A549 (cell line): ENCODE data around the gene RHOF. TPM values are rescaled to one million over a fixed set of nuclear protein-coding genes. Genes with fewer than 3 reads are reported as not detected.

Experiments used
- ATAC-seq, 2 experiments: fragments of 200-7000 bp in 1 of 2; fragments of >200 bp in 1 of 2; cut with Nextera tagmentation in 1 of 2; cut with Tn5 transposase in 1 of 2; 3 replicates each; pipeline versions ENCODE4 v1.8.0 to v1.9.1; 2018 to 2020; ENCODE audit warnings: mild to moderate bottlenecking in 1 of 2, moderate library complexity in 1 of 2
- CTCF ChIA-PET: fragments of 300-600 bp; sonication (Branson Sonifier 250); formaldehyde crosslinking; extraction: SDS; loops from one replicate; lab custom pipeline; 2021; ENCODE audit warnings: antibody characterized with exemption, inconsistent platforms; lab: Yijun Ruan, JAX
- POLR2A ChIA-PET: fragments of 350-600 bp; formaldehyde crosslinking; extraction: SDS; loops from one replicate; lab custom pipeline; 2021; ENCODE audit warnings: antibody characterized with exemption, inconsistent platforms; lab: Yijun Ruan, JAX
- DNase-seq, 2 experiments: peaks; one replicate each; pipeline versions ENCODE4 v3.0.0 to v3.0.0-alpha.2; 2011 to 2016; ENCODE audit warnings: low read depth in 1 of 2, low spot score in 1 of 2
- FAIRE-seq: peaks from 2 replicates; lab custom pipeline; 2011; peaks lifted over from hg19 to GRCh38; lab: Jason Lieb, UNC
- H3K27ac ChIP-seq, 2 experiments: fragments of >200 bp; sonication (Bioruptor Twin); formaldehyde crosslinking; 3 replicates each; pipeline ENCODE4 v1.5.1; 2016 to 2017
- H3K4me1 ChIP-seq: fragments of >200 bp; sonication (Bioruptor Twin); formaldehyde crosslinking; 3 replicates; pipeline ENCODE4 v1.6.1; 2016
- H3K4me2 ChIP-seq: fragments of >200 bp; sonication (Bioruptor Twin); formaldehyde crosslinking; 3 replicates; pipeline ENCODE4 v1.6.1; 2016
- H3K4me3 ChIP-seq: fragments of >200 bp; sonication (Bioruptor Twin); formaldehyde crosslinking; 3 replicates; pipeline ENCODE4 v1.5.1; 2016
- H3K9me3 ChIP-seq: fragments of >200 bp; sonication (Bioruptor Twin); formaldehyde crosslinking; 3 replicates; pipeline ENCODE4 v1.6.1; 2016
- ATOH8 ChIP-seq: fragments of 250-450 bp; sonication (Bioruptor Pico); IDR thresholded peaks from 2 replicates; pipeline ENCODE4 v1.5.0; 2020; ENCODE audit warnings: low read depth, mild to moderate bottlenecking, moderate library complexity
- BHLHE40 ChIP-seq: IDR thresholded peaks from 2 replicates; pipeline ENCODE4 v1.6.1; 2012; ENCODE audit warnings: low read depth, low read length, inconsistent platforms
- CBX8 ChIP-seq: fragments of 200-600 bp; sonication (generic); IDR thresholded peaks from 2 replicates; pipeline ENCODE4 v1.6.1; 2016
- CEBPB ChIP-seq, 2 experiments: fragments of >200 bp in 1 of 2; sonication (Bioruptor Twin) in 1 of 2; formaldehyde crosslinking in 1 of 2; IDR thresholded peaks; 2 replicates each; pipeline ENCODE4 v1.6.1; 2012 to 2016
- CHD2 ChIP-seq: fragments of 150-350 bp; IDR thresholded peaks from 2 replicates; pipeline ENCODE4 v1.6.1; 2014; ENCODE audit warnings: low read length; ENCODE audit not compliant: partially characterized antibody
- EHMT2 ChIP-seq: fragments of 200-600 bp; sonication (generic); IDR thresholded peaks from 2 replicates; pipeline ENCODE4 v1.6.1; 2016; ENCODE audit warnings: antibody characterized with exemption, low read depth, mild to moderate bottlenecking, moderate library complexity
- ELK1 ChIP-seq: fragments of 150-350 bp; IDR thresholded peaks from 2 replicates; pipeline ENCODE4 v1.6.1; 2014; ENCODE audit warnings: low read depth, mild to moderate bottlenecking, low read length
- FOSL2 ChIP-seq, 2 experiments: fragments of 450-650 bp in 1 of 2; fragments of >200 bp in 1 of 2; sonication (Bioruptor Twin) in 1 of 2; formaldehyde crosslinking; IDR thresholded peaks; 2 replicates each; pipeline versions ENCODE4 v1.5.0 to v1.6.1; 2016 to 2020; ENCODE audit warnings: mild to moderate bottlenecking in 1 of 2, moderate library complexity in 1 of 2
- GATA3 ChIP-seq: IDR thresholded peaks from 2 replicates; pipeline ENCODE4 v1.6.1; 2012; ENCODE audit warnings: borderline replicate concordance
- HDAC2 ChIP-seq: fragments of 200-600 bp; sonication (generic); IDR thresholded peaks from 2 replicates; pipeline ENCODE4 v1.6.1; 2016
- HMGXB4 ChIP-seq: fragments of 250-450 bp; sonication (Bioruptor Pico); IDR thresholded peaks from 2 replicates; pipeline ENCODE4 v1.5.0; 2021; ENCODE audit warnings: mild to moderate bottlenecking, moderate library complexity, borderline replicate concordance
- HOXA7 ChIP-seq: fragments of 250-450 bp; sonication (Bioruptor Pico); IDR thresholded peaks from 2 replicates; pipeline ENCODE4 v1.5.0; 2020; ENCODE audit warnings: mild to moderate bottlenecking, moderate library complexity
- HOXB5 ChIP-seq: fragments of 250-450 bp; sonication (Bioruptor Pico); IDR thresholded peaks from 2 replicates; pipeline ENCODE4 v1.5.0; 2020; ENCODE audit warnings: mild to moderate bottlenecking, moderate library complexity
- KDM5A ChIP-seq: fragments of 200-600 bp; sonication (generic); IDR thresholded peaks from 2 replicates; pipeline ENCODE4 v1.6.1; 2016; ENCODE audit warnings: antibody characterized with exemption, mild to moderate bottlenecking
- MAFK ChIP-seq: fragments of 450-650 bp; IDR thresholded peaks from 2 replicates; pipeline ENCODE4 v1.6.1; 2014; ENCODE audit not compliant: partially characterized antibody
- MAX ChIP-seq: IDR thresholded peaks from 2 replicates; pipeline ENCODE4 v1.6.1; 2012
- MAZ ChIP-seq: fragments of 150-350 bp; IDR thresholded peaks from 2 replicates; pipeline ENCODE4 v1.6.1; 2014; ENCODE audit warnings: antibody characterized with exemption, low read depth, low read length, borderline replicate concordance
- MYC ChIP-seq: IDR thresholded peaks from 2 replicates; pipeline ENCODE4 v1.6.1; 2012; ENCODE audit warnings: mild to moderate bottlenecking, inconsistent platforms, low read length, improper control_type of control experiment, borderline replicate concordance
- NFE2L2 ChIP-seq: fragments of 150-350 bp; conservative IDR thresholded peaks from 2 replicates; pipeline ENCODE4 v1.6.1; 2014; ENCODE audit warnings: low read length
- NPAS2 ChIP-seq: fragments of 250-450 bp; sonication (Bioruptor Pico); IDR thresholded peaks from 2 replicates; pipeline ENCODE4 v1.8.0; 2022; ENCODE audit warnings: mild to moderate bottlenecking, moderate library complexity, borderline replicate concordance
- PHF8 ChIP-seq: fragments of 200-600 bp; sonication (generic); IDR thresholded peaks from 2 replicates; pipeline ENCODE4 v1.6.1; 2016; ENCODE audit warnings: low read depth, mild to moderate bottlenecking, antibody characterized with exemption, moderate library complexity, borderline replicate concordance
- POLR2A ChIP-seq: IDR thresholded peaks from 2 replicates; pipeline ENCODE4 v1.6.1; 2012; ENCODE audit warnings: mild to moderate bottlenecking, low read length
- POLR2AphosphoS2 ChIP-seq: conservative IDR thresholded peaks from 2 replicates; pipeline ENCODE4 v1.6.1; 2012; ENCODE audit warnings: low read length, improper control_type of control experiment, inconsistent platforms
- RAD21 ChIP-seq, 2 experiments: fragments of >200 bp in 1 of 2; sonication (Bioruptor Twin) in 1 of 2; formaldehyde crosslinking in 1 of 2; IDR thresholded peaks in 1 of 2; conservative IDR thresholded peaks in 1 of 2; 2 replicates in 1 of 2; 3 replicates in 1 of 2; pipeline ENCODE4 v1.6.1; 2012 to 2018; ENCODE audit warnings: inconsistent platforms in 1 of 2
- RARB ChIP-seq: fragments of 250-450 bp; sonication (Bioruptor Pico); IDR thresholded peaks from 2 replicates; pipeline ENCODE4 v1.8.0; 2021; ENCODE audit warnings: mild to moderate bottlenecking, moderate library complexity
- RCOR1 ChIP-seq: fragments of 150-350 bp; IDR thresholded peaks from 2 replicates; pipeline ENCODE4 v1.6.1; 2014; ENCODE audit warnings: antibody characterized with exemption, low read length, low read depth
- RFX5 ChIP-seq: fragments of 450-650 bp; IDR thresholded peaks from 2 replicates; pipeline ENCODE4 v1.7.1; 2014; ENCODE audit warnings: antibody characterized with exemption, mild to moderate bottlenecking, moderate library complexity
- RNF2 ChIP-seq: fragments of 200-600 bp; sonication (generic); IDR thresholded peaks from 2 replicates; pipeline ENCODE4 v1.6.1; 2016; ENCODE audit warnings: low read depth, mild to moderate bottlenecking, antibody characterized with exemption, moderate library complexity, borderline replicate concordance
- SREBF2 ChIP-seq: fragments of 450-650 bp; IDR thresholded peaks from 2 replicates; pipeline ENCODE4 v1.6.1; 2014; ENCODE audit warnings: mild to moderate bottlenecking, moderate library complexity
- TFCP2L1 ChIP-seq: fragments of 250-450 bp; sonication (Bioruptor Pico); IDR thresholded peaks from 2 replicates; pipeline ENCODE4 v1.5.0; 2021; ENCODE audit warnings: mild to moderate bottlenecking
- TP53 ChIP-seq: fragments of 250-450 bp; sonication (Bioruptor Pico); IDR thresholded peaks from 2 replicates; pipeline ENCODE4 v1.5.0; 2021; ENCODE audit warnings: mild to moderate bottlenecking, moderate library complexity
- USF2 ChIP-seq: fragments of 450-650 bp; IDR thresholded peaks from 2 replicates; pipeline ENCODE4 v1.6.1; 2014; ENCODE audit warnings: antibody characterized with exemption
- ZC3H11A ChIP-seq: fragments of 450-650 bp; IDR thresholded peaks from 2 replicates; pipeline ENCODE4 v1.6.1; 2014; ENCODE audit warnings: antibody characterized with exemption, mild to moderate bottlenecking
- ZFP36 ChIP-seq: fragments of 450-650 bp; IDR thresholded peaks from 2 replicates; pipeline ENCODE4 v1.6.1; 2014; ENCODE audit warnings: borderline replicate concordance; ENCODE audit not compliant: partially characterized antibody
- ZNF302 ChIP-seq: fragments of 250-450 bp; sonication (Bioruptor Pico); IDR thresholded peaks from 2 replicates; pipeline ENCODE4 v1.9.0; 2021; ENCODE audit warnings: inconsistent platforms, mild to moderate bottlenecking, moderate library complexity
- ZSCAN20 ChIP-seq: fragments of 250-450 bp; sonication (Bioruptor Pico); IDR thresholded peaks from 2 replicates; pipeline ENCODE4 v1.8.0; 2022; ENCODE audit warnings: mild to moderate bottlenecking, moderate library complexity
- WGBS: methylation state at CpG from one replicate; pipeline ENCODE4 v1.1.6; 2017; ENCODE audit errors: missing lambda C conversion rate; 5-methylcytosine and 5-hydroxymethylcytosine counted together
- polyA minus RNA-seq: library from RNA; depleted of rRNA, polyadenylated mRNA; stranded (reverse); fragments of >200 nt; gene quantifications from 2 replicates; pipeline ENCODE4 v1.2.3, GENCODE V29; 2011; rRNA and poly(A)+ RNA removed
- polyA plus RNA-seq, 4 experiments: library from polyadenylated mRNA; depleted of rRNA in 3 of 4; stranded (reverse); fragments of >200 nt; fragmentation: RNase III in 1 of 4; extraction: RNeasy Plus Mini Kit Qiagen cat#74134 plus additional on column Dnase treatment in 1 of 4; gene quantifications; 2 replicates in 3 of 4; 3 replicates in 1 of 4; pipeline ENCODE4 v1.2.3, GENCODE V29; 2011 to 2017
- TF ChIP-seq, protein P1 (sequence below): IDR thresholded peaks from 2 replicates; pipeline ENCODE4 v1.6.1; 2012; ENCODE audit warnings: low read depth, borderline replicate concordance

The RHOF gene
- polyA plus RNA-seq (2011; rRNA removed) (47.1 and 48.0 TPM in 2 replicates), polyA plus RNA-seq (2017; fragmentation: RNase III; extraction: RNeasy Plus Mini Kit Qiagen cat#74134 plus additional on column Dnase treatment) (48.6 to 52.3 TPM (median 51.8 TPM) in 3 replicates), polyA minus RNA-seq (88.9 and 139 TPM in 2 replicates)
- polyA plus RNA-seq (2012; cell fraction: cytosol; rRNA removed), result 84.7 and 94.6 TPM in 2 replicates
- polyA plus RNA-seq (2012; cell fraction: nucleus; rRNA removed), result 108 and 113 TPM in 2 replicates

GRCh38 chr12:121793440-121793837 is at the start of gene RHOF:
Gene RHOF, minus strand, starts transcription at chr12:121793688. Its CDS starts 55 bp downstream, at chr12:121793633.
- peak within 1 kb of the TSS; percentile 96 for H3K4me3 ChIP-seq
- H3K4me1 ChIP-seq, result peaks cover 75% of the 10 kb centered on the region
- H3K27ac ChIP-seq, result peak within 1 kb of the TSS; percentile 100
- CTCF ChIA-PET, result interaction anchor here (0.6 to 72.2 kb wide), 42 partner anchors 8 to 364 kb away, joined by 3 to 2657 read pairs (median 6); partner anchors contain the start of genes BCL7A, MORN3, ORAI1 and PSMD9
- POLR2A ChIA-PET, result interaction anchor here (1.1 to 6.1 kb wide), 5 partner anchors 9 to 81 kb away, joined by 3 to 43 read pairs (median 11); partner anchors contain the start of genes SETD1B and TMEM120B
- peak; percentile 22 to 52 for ATAC-seq
- 0% methylated on average over 8 of the region's 36 CpGs for WGBS
- no peak for FAIRE-seq
- H3K4me2 ChIP-seq, result peak within 1 kb of the TSS; percentile 78
- DNase-seq, result no peak
- H3K9me3 ChIP-seq, result no peaks in the 10 kb centered on the region
- TF ChIP-seq ELK1 (no peak), RFX5 (no peak), BHLHE40 (no peak), ZNF302 (CRISPR knock-in tag) (no peak), MAX (no peak), RAD21 (conservative IDR thresholded peaks at IDR 0.05 in 1 of 2, IDR thresholded peaks at IDR 0.05 in 1 of 2) (no peak), PHF8 (peak; percentile 61; the same call in 1 of the 2 replicates), CHD2 (no peak), HMGXB4 (CRISPR knock-in tag) (no peak; the same call in 1 of the 2 replicates), CBX8 (no peak), ZFP36 (peak; percentile 99), ZC3H11A (no peak), MAZ (no peak; the same call in 1 of the 2 replicates), POLR2AphosphoS2 (no peak), RCOR1 (no peak), TFCP2L1 (CRISPR knock-in tag) (no peak), RNF2 (peak; percentile 0; the same call in 1 of the 2 replicates), NFE2L2 (no peak), RARB (no peak), FOSL2 (IDR thresholded peaks at IDR 0.05) (no peak), FOSL2 (CRISPR knock-in tag; IDR thresholded peaks at IDR 0.05) (no peak), GATA3 (no peak), MYC (no peak), ZSCAN20 (no peak), USF2 (no peak), MAFK (no peak), HOXB5 (no peak), HDAC2 (no peak), CEBPB (IDR thresholded peaks at IDR 0.05) (no peak), EHMT2 (no peak), KDM5A (no peak), POLR2A (peak; percentile 70), TP53 (no peak), HOXA7 (CRISPR knock-in tag) (no peak), SREBF2 (no peak), ATOH8 (CRISPR knock-in tag) (no peak), NPAS2 (CRISPR knock-in tag) (no peak)
- TF ChIP-seq, protein P1, sequence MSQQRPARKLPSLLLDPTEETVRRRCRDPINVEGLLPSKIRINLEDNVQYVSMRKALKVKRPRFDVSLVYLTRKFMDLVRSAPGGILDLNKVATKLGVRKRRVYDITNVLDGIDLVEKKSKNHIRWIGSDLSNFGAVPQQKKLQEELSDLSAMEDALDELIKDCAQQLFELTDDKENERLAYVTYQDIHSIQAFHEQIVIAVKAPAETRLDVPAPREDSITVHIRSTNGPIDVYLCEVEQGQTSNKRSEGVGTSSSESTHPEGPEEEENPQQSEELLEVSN, result no peak
